ENCODE data around the gene SLC2A6. TPM values are rescaled to one million over a fixed set of nuclear protein-coding genes. Genes with fewer than 3 reads are reported as not detected.

Gene SLC2A6
- total RNA-seq, 2 donors from 2014 or later: 4.6 to 8.8 TPM

DNA sequence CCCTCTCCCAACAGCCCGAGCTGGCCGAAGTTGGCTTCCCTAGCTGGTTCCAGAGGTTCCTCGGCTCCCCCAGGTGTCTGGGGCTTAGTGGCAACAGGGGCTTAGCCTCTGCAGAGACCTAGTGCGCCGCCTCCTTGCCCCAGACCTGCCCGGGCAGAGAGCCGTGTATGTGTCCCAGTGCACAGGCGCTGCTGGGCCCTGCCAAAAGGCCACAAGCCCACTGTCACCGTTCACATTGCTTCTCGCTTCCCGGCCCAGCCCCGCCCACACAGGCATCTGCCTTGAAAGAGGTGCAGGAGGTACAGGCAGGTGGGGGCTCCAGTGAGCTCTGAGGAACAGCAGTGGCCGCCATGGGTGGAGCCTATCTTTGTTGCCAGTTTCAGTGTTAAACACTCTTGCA, 21.7 kb downstream of the SLC2A6 start:
- H3K36me3 ChIP-seq: no peaks in the 10 kb centered on the region
- peaks cover 0 to 16% of the 10 kb centered on the region in 2 donors for H3K4me1 ChIP-seq (ENCODE audit: control insufficient read depth in 1 of 2, low read depth in 2 of 2)
- no peak overlapping the region for H3K4me3 ChIP-seq
- no peak overlapping the region for H3K27ac ChIP-seq
- ATAC-seq (ENCODE audit: insufficient number of reproducible peaks, low FRiP score, low read depth) (no peak), DNase-seq (ENCODE audit: low spot score) (no peak)
- H3K27me3 ChIP-seq (replicated peaks; ENCODE audit: insufficient read depth): no peaks in the 10 kb centered on the region
- no peak for TF ChIP-seq CTCF (IDR thresholded peaks at IDR 0.05)
- no peaks in the 10 kb centered on the region for H3K9me3 ChIP-seq

GRCh38 chr9:133456409-133456808, 22.5 kb downstream of the SLC2A6 start:
- no peak for TF ChIP-seq CTCF (IDR thresholded peaks at IDR 0.05)
- no peaks in the 10 kb centered on the region for H3K27me3 ChIP-seq (replicated peaks; ENCODE audit: insufficient read depth)
- no peaks in the 10 kb centered on the region for H3K36me3 ChIP-seq
- H3K4me1 ChIP-seq (ENCODE audit: control insufficient read depth in 1 of 2, low read depth in 2 of 2): peaks cover 0 to 16% of the 10 kb centered on the region in 2 donors
- ATAC-seq (ENCODE audit: insufficient number of reproducible peaks, low FRiP score, low read depth) (no peak), DNase-seq (ENCODE audit: low spot score) (no peak)
- H3K27ac ChIP-seq: no peak overlapping the region
- no peaks in the 10 kb centered on the region for H3K9me3 ChIP-seq
- no peak overlapping the region for H3K4me3 ChIP-seq

DNA sequence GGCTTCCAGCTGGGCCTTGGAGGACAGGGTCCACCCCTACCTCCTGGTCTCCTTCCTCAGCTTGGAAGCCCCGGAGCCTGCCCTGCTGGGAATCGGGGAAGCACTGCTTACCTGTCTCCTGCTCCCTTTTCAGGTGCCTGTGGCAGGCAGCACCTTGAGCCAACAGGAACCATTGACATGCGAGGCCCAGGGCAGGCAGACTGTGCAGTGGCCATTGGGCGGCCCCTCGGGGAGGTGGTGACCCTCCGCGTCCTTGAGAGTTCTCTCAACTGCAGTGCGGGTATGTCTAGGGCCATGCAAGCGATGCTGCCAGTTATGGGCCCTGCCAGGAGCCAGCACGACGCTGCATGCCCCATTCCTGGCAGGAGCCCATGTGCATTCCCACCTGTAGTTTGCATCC, 23.0 kb downstream of the SLC2A6 start:
- TF ChIP-seq CTCF (IDR thresholded peaks at IDR 0.05): no peak
- no peak for DNase-seq (ENCODE audit: low spot score)
- H3K27ac ChIP-seq: no peak overlapping the region
- no peaks in the 10 kb centered on the region for H3K36me3 ChIP-seq
- no peaks in the 10 kb centered on the region for H3K27me3 ChIP-seq (replicated peaks; ENCODE audit: insufficient read depth)
- no peaks in the 10 kb centered on the region for H3K9me3 ChIP-seq
- no peak for ATAC-seq (ENCODE audit: insufficient number of reproducible peaks, low FRiP score, low read depth)
- H3K4me1 ChIP-seq (ENCODE audit: control insufficient read depth in 1 of 2, low read depth in 2 of 2): peaks cover 0 to 12% of the 10 kb centered on the region in 2 donors
- H3K4me3 ChIP-seq: no peak overlapping the region

GRCh38 chr9:133454943-133455673, 23.8 kb downstream of the SLC2A6 start:
- Histone ChIP-seq H3K36me3 (no peaks in the 10 kb centered on the region), H3K4me3 (no peak overlapping the region), H3K27me3 (replicated peaks; ENCODE audit: insufficient read depth) (no peaks in the 10 kb centered on the region), H3K9me3 (no peaks in the 10 kb centered on the region), H3K4me1 (ENCODE audit: control insufficient read depth in 1 of 2, low read depth in 2 of 2) (peaks cover 0 to 8% of the 10 kb centered on the region in 2 donors), H3K27ac (no peak overlapping the region)
- TF ChIP-seq CTCF (IDR thresholded peaks at IDR 0.05): no peak
- ATAC-seq (ENCODE audit: insufficient number of reproducible peaks, low FRiP score, low read depth) (no peak), DNase-seq (ENCODE audit: low spot score) (no peak)

GRCh38 chr9:133454325-133454724, 24.6 kb downstream of the SLC2A6 start:
- Histone ChIP-seq H3K27ac (no peak overlapping the region), H3K4me1 (ENCODE audit: control insufficient read depth in 1 of 2, low read depth in 2 of 2) (peaks cover 0 to 8% of the 10 kb centered on the region in 2 donors), H3K27me3 (replicated peaks; ENCODE audit: insufficient read depth) (no peaks in the 10 kb centered on the region), H3K9me3 (no peaks in the 10 kb centered on the region), H3K4me3 (no peak overlapping the region), H3K36me3 (no peaks in the 10 kb centered on the region)
- ATAC-seq (ENCODE audit: insufficient number of reproducible peaks, low FRiP score, low read depth) (no peak), DNase-seq (ENCODE audit: low spot score) (no peak)
- TF ChIP-seq CTCF (IDR thresholded peaks at IDR 0.05): no peak

All from thoracic aorta (tissue), 2 donors.